Islet precursor cell (in vitro differentiated cells): ENCODE results near the gene RARRES1.

Experiments used
- DNase-seq: peaks from one replicate; pipeline ENCODE4 v3.0.0-alpha.2; 2018

Gene RARRES1

DNA sequence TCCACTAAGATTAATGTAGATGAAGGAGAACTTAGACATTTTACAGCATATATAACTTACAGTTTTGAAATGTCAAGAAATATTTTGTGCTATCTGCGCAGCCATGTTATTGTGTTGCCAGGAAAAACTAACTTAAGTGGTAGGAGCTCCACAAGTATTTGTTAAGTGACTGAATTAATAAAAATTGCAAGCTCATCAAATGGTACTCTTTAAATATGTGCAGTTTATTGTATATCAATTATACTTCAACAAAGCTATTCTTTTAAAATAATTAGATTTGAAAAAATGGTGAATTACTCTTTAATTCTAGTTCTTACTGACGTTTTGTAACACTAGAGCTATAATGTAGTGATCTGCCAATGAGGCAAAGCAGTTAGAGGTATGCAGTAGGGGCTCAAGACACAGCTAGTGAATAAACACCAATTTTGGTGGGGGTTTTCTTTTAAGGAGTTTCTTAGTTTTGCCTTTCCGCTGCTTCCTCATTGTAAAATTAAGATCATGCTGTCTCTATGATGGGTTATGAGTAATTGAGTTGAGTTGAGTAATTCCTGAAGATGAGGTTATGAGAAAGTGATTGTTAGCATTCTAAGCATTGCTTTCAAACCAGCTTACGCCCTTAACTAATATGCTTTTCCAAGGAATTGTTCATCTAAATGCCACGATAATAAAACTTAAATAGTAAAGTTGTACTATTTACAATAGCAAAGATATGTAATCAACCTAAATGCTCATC is 48.9 kb downstream of the RARRES1 start:
- DNase-seq, result no peak

GRCh38 chr3:158680861-158681260 is 51.4 kb downstream of the RARRES1 start:
- no peak for DNase-seq

DNA sequence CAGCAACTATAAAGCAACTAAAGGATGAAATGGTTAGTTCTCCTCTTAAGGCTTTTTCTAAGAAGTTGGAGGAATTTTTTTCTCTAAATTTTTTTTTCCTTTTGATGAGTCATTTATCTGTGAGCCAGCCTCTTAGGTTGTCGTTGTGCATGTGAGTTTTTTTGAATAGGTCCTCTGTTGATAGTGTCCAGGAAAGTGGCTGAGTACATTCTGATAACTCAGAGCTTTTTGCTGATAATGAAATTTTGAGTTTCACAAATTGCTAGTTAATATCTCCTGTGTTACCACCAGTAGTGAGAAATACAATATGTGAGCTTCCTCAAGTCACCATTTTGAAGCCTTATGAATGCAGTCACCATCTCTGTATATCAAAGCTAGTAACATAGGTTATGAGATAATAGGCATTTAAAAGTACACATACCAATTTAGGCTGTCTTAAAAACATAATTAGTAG is 52.7 kb downstream of the RARRES1 start:
- no peak for DNase-seq

GRCh38 chr3:158678687-158679086 is 53.6 kb downstream of the RARRES1 start:
- no peak for DNase-seq

DNA sequence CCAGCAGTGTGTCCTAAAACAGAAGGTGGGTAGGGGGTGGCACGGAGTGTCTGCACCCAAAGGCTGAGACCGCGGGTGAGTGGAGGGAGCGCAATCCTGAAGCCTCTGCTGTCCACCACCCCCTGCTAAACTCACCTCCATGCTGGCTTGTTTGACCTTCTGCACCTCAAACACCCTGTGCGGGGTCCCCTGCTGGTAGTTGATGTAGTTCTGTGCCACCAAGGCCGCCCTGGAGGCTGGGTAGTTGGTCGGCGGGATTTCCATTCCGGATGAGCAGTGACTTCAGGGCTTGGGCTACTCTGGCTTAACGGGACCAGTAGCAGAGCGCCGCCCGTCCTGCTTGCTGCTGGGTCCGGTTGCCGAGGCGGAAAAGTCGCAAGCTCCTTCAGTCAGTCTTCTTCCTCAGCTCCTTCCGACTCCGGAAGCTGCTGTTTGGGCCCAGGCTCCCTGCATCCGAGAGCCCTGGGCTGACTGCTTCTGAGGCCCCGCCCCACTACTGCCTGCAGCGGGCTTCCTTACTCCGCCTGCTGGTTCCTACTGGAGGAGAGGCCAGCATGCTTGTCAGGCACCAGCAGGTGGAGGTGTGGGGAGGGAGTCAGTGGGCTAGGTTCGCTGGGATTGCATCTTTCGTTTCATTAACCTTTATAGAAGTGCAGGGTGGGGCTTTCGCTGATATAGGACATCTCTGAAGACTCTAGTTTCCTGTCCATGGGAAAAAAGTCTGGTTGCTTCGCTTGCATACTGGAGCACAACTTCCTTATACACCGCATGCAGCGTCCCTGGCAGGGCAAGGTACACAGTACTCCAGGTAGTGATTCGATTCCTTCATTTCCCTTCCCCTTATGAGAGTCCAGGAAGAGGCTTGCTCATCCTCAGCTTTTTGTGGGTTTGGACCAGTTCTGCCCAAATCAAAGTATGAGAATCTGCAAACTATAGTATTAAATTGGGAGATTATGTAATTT is 59.8 kb downstream of the RARRES1 start, which contains the start of gene LXN:
Gene LXN (minus strand): TSS at position 434 of the 962 bp plus-strand sequence. CDS start 170 bp downstream, at position 264.
- DNase-seq, result peak; percentile 98

DNA sequence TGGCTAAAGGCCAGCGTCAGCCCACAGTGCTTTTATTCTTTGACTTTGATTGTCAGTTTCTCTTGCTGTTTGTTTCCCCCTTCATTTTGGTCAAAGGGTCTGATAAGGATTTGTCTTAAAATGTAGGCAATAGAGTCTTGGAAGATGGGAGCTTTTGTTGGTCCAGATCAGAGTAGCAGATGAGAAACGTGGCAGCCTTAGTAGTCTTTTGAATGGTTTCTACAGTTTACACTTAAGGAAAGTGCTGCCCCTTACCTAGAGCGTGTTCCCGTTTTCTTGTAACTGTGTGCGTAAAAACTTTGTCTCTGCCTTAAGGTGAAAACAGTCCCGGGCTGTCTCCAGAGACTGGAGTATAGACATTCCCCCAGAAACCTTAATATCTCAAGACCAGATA is 60.4 kb downstream of the RARRES1 start:
- no peak for DNase-seq

DNA sequence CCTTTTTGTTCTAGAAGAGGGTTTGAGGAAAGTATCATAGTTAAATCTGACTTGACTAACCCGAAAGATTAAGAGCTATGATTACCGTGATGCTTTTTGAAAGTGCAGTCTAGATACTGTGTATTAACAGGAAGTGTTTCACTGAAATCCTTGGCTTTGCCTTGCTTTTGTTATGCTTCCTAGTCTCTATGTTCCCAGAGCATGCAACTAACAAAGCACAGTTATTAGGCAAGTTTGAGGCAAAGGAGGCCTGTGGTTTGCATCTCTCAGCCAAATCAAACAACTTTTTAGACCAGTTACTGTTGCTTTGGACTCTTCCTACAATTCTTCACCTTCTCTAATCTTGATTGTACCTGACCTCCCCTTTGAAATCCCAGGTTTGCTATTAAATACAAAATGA is 63.8 kb downstream of the RARRES1 start:
- no peak for DNase-seq

- no peak for DNase-seq
These were observed 65.8 kb downstream of the RARRES1 start for GRCh38 chr3:158666416-158666815.

GRCh38 chr3:158663832-158664231 is 68.4 kb downstream of the RARRES1 start:
- DNase-seq, result no peak

DNA sequence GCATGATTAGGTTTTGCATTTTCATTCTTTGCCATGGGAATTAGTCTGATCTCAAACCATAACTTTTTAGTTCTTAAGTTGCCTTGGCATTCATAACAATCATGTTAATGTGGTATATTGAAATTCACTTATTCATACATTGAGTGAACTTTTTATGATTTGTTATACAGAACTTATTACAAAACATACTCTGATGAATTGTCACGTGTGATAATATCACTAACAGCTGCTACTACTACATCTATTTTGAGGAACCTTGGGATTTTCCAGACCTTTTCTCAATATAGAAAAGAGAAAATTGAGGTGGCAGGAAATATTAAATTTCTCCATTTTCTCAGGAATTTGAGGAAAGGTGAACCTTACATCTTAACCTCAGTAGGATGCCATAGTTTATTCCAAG is 69.0 kb downstream of the RARRES1 start:
- no peak for DNase-seq

DNA sequence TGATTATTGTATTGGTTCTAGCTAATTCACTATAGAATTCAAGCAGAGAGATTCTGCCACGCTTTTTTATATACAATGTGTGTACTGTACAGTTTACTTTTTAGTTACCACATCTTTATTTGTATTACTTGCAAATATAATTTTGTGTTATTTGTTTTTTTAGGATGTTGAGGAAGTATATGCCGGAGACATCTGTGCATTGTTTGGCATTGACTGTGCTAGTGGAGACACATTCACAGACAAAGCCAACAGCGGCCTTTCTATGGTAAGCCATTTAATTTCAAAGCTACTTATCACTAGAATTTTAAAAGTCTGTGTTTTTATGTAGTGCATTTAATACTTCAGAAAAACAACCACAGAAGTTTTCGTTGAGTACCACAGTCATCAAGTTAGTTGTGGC is 71.5 kb downstream of the RARRES1 start:
- no peak for DNase-seq

- peak; percentile 61 for DNase-seq
These were observed 72.6 kb downstream of the RARRES1 start for GRCh38 chr3:158659454-158660237.

DNA sequence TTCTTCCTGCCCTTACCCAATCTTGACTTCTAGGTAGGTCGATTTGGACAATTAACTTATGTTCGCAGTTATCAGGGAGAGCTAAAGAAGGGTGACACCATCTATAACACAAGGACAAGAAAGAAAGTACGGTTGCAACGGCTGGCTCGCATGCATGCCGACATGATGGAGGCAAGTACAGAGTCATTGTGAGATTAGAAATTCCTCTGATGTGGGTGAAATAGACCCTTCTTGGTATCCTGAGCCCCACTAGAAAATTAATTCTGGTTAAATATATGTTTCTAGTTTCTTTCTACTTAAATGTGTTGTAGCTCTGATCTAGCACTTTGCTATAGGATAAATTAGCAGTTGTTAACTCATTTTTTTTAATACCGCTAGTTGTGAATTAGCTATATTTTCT is 73.4 kb downstream of the RARRES1 start:
- no peak for DNase-seq

- no peak for DNase-seq
These were observed 79.8 kb downstream of the RARRES1 start for GRCh38 chr3:158652463-158652862.

GRCh38 chr3:158651192-158651591 is 81.1 kb downstream of the RARRES1 start:
- DNase-seq, result no peak

DNA sequence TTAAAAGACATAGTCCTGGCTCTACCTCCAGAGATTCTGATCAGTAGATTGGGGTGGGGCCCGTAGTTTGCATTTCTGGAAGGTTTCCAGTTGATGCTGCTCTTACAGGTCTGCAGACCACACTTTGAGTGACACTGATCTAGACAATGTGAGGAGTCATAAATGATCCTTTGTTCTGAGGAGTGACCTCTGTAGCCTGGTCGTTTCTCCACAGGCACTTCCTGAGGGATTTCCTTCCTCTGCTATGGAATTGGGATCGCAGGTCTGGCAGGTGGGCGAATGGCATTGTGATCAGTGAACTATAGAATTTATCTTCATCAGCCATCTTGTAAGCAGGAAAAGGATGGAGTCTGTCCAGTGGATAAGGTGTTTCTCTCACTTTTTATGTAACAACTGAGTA is 82.5 kb downstream of the RARRES1 start:
- peak; percentile 72 for DNase-seq
